Measurements from ENCODE around the gene CALD1.

Gene CALD1

GRCh38 chr7:134844200-134844599 is 64.8 kb downstream of the CALD1 start:
- no peak overlapping the region for H2AFZ ChIP-seq (ENCODE audit: low read depth, low read length, severe bottlenecking)
- H3K4me3 ChIP-seq (ENCODE audit: insufficient read depth, low read length, poor library complexity, severe bottlenecking) = no peak overlapping the region
- no peak for TF ChIP-seq EZH2phosphoT487 (conservative IDR thresholded peaks at IDR 0.05; ENCODE audit: low read length)
- TF ChIP-seq CTCF (IDR thresholded peaks at IDR 0.05; ENCODE audit: insufficient read depth, low read length, poor library complexity, severe bottlenecking) = no peak
- no peaks in the 10 kb centered on the region for H3K9me2 ChIP-seq (replicated peaks; ENCODE audit: insufficient read depth, low read length)
- no peaks in the 10 kb centered on the region for H3K36me3 ChIP-seq (ENCODE audit: low read length)
- no peak overlapping the region for H3K9ac ChIP-seq (ENCODE audit: low read length)
- H3F3A ChIP-seq (ENCODE audit: insufficient read depth) = no peaks in the 10 kb centered on the region
- H3K9me3 ChIP-seq (ENCODE audit: insufficient read depth, low read length) = no peaks in the 10 kb centered on the region
- no peak overlapping the region for H3K27ac ChIP-seq (ENCODE audit: low read depth, low read length)
- H3K79me2 ChIP-seq (ENCODE audit: insufficient read depth, low read length) = no peaks in the 10 kb centered on the region
- H3K4me2 ChIP-seq (ENCODE audit: low read depth, low read length, poor library complexity, severe bottlenecking) = no peak overlapping the region
- no peaks in the 10 kb centered on the region for H4K20me1 ChIP-seq (ENCODE audit: low read depth, low read length)
- no peaks in the 10 kb centered on the region for H3K27me3 ChIP-seq (ENCODE audit: low read length)

GRCh38 chr7:134845461-134845860 is 66.0 kb downstream of the CALD1 start:
- H3F3A ChIP-seq (ENCODE audit: insufficient read depth) = no peaks in the 10 kb centered on the region
- H3K36me3 ChIP-seq (ENCODE audit: low read length) = no peaks in the 10 kb centered on the region
- H3K4me2 ChIP-seq (ENCODE audit: low read depth, low read length, poor library complexity, severe bottlenecking) = no peak overlapping the region
- no peak overlapping the region for H3K9ac ChIP-seq (ENCODE audit: low read length)
- H3K27me3 ChIP-seq (ENCODE audit: low read length) = no peaks in the 10 kb centered on the region
- H4K20me1 ChIP-seq (ENCODE audit: low read depth, low read length) = no peaks in the 10 kb centered on the region
- H3K4me3 ChIP-seq (ENCODE audit: insufficient read depth, low read length, poor library complexity, severe bottlenecking) = no peak overlapping the region
- H2AFZ ChIP-seq (ENCODE audit: low read depth, low read length, severe bottlenecking) = no peak overlapping the region
- H3K9me3 ChIP-seq (ENCODE audit: insufficient read depth, low read length) = no peaks in the 10 kb centered on the region
- no peak overlapping the region for H3K27ac ChIP-seq (ENCODE audit: low read depth, low read length)
- peak; percentile 23 for TF ChIP-seq CTCF (IDR thresholded peaks at IDR 0.05; ENCODE audit: insufficient read depth, low read length, poor library complexity, severe bottlenecking)
- no peak for TF ChIP-seq EZH2phosphoT487 (conservative IDR thresholded peaks at IDR 0.05; ENCODE audit: low read length)
- no peaks in the 10 kb centered on the region for H3K9me2 ChIP-seq (replicated peaks; ENCODE audit: insufficient read depth, low read length)
- no peaks in the 10 kb centered on the region for H3K79me2 ChIP-seq (ENCODE audit: insufficient read depth, low read length)

- no peaks in the 10 kb centered on the region for H3K9me3 ChIP-seq (ENCODE audit: insufficient read depth, low read length)
- no peak overlapping the region for H3K27ac ChIP-seq (ENCODE audit: low read depth, low read length)
- TF ChIP-seq EZH2phosphoT487 (conservative IDR thresholded peaks at IDR 0.05; ENCODE audit: low read length) (no peak), CTCF (IDR thresholded peaks at IDR 0.05; ENCODE audit: insufficient read depth, low read length, poor library complexity, severe bottlenecking) (no peak)
- H2AFZ ChIP-seq (ENCODE audit: low read depth, low read length, severe bottlenecking) = no peak overlapping the region
- no peaks in the 10 kb centered on the region for H3K79me2 ChIP-seq (ENCODE audit: insufficient read depth, low read length)
- no peaks in the 10 kb centered on the region for H3K27me3 ChIP-seq (ENCODE audit: low read length)
- no peaks in the 10 kb centered on the region for H3F3A ChIP-seq (ENCODE audit: insufficient read depth)
- no peak overlapping the region for H3K4me2 ChIP-seq (ENCODE audit: low read depth, low read length, poor library complexity, severe bottlenecking)
- no peaks in the 10 kb centered on the region for H3K36me3 ChIP-seq (ENCODE audit: low read length)
- H3K4me3 ChIP-seq (ENCODE audit: insufficient read depth, low read length, poor library complexity, severe bottlenecking) = no peak overlapping the region
- H4K20me1 ChIP-seq (ENCODE audit: low read depth, low read length) = no peaks in the 10 kb centered on the region
- no peaks in the 10 kb centered on the region for H3K9me2 ChIP-seq (replicated peaks; ENCODE audit: insufficient read depth, low read length)
- H3K9ac ChIP-seq (ENCODE audit: low read length) = no peak overlapping the region
Observed at GRCh38 chr7:134847851-134848588, 68.6 kb downstream of the CALD1 start.

All from SU-DHL-6 (cell line).